GM11168 (cell line): Measurements from ENCODE around the gene DOCK4.

Source experiments
- in situ Hi-C: fragments of 300-500 bp; cut with MboI; formaldehyde crosslinking; loops from one replicate; pipeline ENCODE4 v1.12.0; 2022; ENCODE audit warnings: low sequenced_read_pairs; ENCODE audit not compliant: unreplicated experiment

Gene DOCK4

DNA sequence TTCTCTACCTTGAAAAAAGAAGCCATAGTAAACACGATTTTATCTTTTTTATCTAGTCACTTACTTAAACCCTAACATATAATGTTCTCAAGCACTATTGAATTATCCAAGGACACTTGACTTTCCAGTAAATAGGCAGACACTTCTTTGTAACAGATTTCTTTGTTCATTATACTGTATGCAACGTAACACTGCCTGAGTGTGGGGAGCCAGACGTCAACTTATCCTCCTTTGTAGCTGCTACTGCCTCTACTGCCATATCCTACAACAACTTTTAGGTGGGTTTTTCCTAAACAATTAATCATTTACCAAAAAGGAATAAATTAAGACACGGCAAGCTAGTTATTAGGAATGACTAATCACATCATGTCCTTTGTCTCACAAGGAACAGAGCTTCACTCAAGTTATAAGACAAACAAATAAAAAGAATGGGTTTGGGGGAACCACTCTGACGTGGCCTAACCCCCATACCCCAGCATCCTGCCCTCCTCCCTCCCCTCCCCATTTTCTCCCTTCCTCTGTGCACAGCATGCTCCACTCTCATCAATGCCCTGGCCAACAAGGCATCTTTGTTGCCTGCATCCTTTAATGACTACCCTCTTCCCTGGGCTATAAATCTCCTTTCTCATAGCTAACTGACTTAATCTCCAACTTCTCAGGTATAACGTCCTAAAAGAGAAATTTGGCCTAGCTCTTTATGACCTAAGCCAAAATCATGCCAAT is 43.3 kb downstream of the DOCK4 start:
- in situ Hi-C loops = no loop called here

DNA sequence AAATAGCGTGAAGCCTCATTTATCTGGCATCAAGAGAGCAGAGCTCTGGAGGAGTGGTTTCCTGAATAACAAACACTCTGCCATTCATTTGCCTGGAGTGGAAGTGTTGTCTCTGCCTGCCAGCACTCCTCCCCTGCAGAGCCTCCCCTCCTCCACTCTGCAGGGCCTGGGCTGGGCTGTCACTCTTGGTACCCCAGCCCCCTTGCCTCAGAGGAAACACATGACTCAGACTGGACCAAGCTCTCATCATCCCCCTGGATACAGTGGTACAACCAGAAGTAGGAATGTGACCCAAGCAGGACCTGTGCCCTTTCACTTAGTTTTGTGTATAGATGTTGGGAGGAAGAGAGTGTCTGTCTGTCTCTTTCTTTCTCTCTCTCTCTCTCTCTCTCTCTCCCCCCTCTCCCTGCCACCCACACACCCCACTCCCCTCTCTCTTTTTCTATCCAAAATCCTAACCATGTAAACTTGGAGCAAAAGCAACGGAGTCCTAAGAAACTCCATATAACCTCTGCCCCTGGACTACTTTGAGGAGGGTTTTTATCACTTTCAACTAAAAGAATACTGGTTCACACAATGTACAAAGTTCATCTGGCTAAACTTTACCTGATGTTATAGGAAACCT is 43.9 kb downstream of the DOCK4 start:
- in situ Hi-C loops = no loop called here

DNA sequence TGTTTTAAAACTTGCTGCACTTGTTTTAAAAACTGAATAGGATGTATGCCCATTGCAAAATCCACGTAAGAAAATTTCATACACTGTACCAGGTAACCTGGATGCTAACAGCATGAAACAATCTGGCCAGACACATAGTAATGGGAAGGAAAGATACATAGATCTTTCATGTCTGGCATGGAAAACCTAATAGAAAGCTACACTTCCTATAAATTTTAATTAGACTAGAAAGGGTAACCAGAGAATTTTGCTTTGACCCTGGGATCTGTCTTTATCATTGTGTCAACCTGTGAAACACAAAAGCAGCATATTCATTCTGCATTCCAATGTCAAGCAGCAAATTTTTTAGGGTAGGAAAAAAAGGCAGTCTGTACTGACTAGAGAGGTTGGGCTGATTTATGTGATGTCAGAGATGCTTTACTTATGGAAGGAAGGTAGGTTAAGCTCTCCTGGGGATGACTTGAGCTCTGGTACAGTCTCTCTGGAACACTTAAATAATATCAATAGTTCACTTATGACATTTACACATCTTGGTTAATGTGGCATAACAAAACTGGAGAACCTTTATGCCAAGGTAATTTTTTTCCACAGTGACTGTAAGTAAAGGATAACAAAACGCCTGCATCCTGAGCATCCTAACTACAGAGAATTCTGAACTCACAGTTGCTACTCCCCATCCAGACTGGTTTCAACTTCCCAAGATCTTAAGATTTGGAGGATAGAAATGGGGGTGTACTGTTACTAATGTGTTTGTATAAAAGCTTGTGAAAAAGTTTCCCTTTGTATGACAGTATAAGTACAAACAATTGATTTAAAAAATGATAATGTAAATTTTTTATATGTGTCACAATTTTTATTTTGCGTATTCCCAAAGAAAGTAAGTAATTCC is 44.7 kb downstream of the DOCK4 start:
- in situ Hi-C loops = no loop called here

DNA sequence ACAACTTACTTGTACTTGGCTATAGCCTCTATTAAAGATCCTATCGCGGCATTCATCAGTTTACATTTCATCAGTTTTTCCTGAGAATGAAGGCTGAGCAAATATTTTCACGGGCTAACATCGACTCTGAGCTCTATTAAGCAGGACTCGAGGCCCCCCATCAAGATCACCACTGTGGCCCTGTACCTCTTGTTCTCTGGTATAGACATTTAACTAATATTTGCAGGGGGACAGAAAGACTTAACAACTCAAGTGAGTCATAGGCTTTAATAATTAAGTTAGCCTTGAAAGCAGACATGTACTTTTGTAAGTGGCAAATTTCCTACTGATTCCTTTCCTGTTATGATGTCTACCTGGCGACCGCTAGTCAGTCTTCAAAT is 45.4 kb downstream of the DOCK4 start:
- in situ Hi-C loops = no loop called here

DNA sequence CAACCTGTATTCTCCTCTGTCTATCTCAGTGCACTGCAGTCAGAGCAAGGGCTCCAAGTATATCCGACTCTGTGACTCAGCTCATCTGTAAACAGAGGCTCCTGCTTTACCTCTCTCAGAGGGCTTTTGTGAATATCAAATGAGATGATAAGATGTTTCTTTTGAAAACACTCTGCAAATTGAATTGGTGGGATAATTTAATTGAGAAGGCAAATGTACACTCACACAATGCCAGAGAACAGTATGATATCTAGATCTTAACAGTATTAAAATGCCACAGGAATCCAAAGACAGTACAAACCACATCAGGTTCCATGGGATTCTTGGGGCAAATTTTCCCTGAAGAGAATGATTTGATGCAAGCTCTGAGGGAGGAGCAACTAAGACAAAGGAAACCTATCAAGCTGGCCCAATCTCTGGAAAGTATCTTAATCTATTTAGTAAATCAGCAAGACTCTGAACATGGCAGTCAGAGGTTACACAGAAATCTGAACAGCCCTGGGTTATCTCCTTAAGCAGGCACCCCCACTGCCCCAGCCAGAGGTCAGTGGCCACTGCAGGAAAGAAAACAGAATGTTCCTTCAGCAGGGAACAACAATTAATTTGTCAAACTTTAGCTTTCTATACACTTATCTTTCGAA is 45.9 kb downstream of the DOCK4 start:
- in situ Hi-C loops = no loop called here

DNA sequence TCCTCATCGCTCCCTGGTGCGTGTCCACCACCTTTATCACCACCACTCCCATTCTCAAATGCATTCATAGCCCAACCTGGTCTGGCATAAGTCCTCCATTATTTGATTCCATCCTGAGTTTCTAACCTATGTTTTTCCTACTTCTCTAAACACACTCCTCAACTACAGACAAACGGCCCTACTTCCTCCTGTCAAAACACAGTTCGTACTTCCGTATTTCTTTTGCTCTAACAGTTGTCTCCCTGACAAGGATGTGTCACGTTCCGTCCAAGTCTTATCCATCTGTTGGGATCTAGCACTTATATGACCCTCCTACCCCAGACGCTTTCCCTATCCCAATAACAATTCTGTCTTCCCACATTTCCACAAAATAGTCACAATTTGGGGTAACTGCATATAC is 46.8 kb downstream of the DOCK4 start:
- in situ Hi-C loops = no loop called here

DNA sequence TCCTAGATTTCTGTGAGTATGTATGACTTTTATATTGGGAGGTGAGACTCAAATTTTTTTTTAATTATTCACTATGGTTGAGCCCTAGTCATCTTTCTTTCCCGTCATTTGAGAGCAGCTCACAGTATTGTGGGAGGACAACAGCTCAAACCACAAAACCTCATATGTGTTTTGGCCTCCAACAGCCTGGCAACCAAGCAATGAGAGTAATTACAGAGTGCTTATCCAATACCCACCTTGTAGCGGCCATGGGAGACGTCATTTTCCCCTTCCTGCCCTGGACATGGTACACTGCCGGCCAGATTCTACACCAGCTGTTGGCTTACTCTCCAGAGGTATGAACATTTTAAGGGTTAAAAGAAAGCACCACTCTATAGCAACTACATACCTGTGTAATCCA is 49.1 kb downstream of the DOCK4 start:
- in situ Hi-C loops = no loop called here

DNA sequence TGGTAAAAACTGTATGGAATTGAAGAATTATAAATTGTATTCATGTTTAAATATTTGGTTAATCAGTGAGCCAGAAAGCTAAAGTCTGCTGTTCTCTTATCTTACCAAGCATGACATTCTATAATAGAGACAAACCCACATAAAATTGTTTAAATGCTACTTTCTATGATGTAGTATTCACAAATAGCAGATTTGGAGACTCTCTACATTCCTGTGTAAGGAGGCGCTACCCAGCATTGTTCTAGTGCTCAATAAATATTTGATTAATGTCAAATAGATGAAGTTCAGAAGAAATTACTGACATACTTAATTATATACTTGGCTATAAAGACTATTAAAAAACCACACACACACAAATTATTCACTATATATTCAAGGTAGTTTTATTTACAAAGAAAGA is 49.8 kb downstream of the DOCK4 start:
- in situ Hi-C loops = no loop called here

DNA sequence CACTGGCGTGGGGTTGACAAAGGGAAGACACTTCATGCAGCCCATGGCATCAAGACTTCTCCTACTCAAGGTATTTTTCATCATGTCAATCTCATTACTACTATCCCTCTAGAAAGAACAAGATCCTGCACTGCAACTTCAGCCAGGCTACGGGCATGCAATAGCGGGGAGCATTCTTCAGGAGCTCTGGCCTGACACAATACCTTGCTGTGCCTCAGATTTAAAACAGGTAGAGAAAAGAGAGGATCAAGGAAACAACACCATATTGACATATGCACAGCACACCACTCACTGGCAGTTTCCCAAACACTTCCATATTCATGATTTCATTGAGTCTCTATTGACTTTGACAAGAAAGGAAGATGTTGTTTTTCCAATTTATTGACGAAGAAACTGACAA is 51.5 kb downstream of the DOCK4 start:
- in situ Hi-C loops = no loop called here

DNA sequence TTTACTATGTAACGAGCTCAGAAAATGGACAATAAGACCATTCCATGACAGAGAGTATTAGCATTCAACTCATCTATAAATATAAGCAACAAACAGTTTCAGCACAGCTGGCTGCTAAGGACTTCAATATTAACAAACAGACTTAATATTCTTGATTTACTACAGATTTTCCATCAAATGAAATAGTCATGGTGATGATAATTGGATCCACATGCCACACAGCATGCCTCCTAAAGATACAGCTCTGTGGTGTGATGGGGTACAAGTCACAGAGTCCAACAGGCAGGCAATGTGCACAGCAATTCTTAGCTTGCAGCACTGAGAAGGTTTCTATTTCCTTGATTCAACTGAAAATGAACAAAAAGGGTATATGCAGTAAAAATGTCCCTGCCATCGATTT is 54.0 kb downstream of the DOCK4 start:
- in situ Hi-C loops = no loop called here

DNA sequence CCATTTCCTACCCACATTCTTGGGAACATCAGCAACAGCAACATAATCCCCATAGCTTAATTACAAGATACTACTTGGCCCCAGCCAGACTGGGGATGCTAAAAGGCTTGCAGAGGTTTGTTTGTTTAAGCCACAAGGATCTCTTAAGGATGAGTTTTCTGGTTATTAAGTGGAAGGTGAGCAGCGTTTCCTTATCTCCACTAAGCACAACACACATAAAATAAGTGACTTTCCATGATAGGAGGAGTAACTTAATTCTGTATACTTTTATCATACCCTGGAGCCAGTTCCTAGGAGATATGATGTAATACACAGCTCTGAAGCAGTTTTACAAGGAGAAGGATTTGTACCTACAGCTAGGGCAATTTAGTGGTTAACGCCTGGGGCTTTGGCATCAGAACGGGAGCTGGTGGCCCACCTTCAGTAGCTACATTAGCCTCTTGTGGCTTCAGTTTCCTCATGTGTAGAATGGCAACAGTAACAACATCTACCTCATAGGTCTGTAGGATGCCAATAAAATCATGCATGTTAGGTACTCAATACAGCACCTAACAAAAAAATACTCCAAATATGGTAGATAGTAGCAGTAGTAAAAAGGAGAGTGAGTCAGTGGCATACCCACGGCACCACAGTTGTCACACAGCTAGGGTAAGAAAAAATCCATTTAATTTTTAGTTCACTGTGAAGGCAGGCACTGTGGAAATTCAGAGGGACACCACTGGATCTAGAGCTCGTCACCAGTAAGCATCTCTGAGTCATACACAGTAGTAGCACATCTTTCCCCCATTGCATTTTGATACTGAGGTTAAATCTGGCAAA is 55.2 kb downstream of the DOCK4 start:
- in situ Hi-C loops = no loop called here

DNA sequence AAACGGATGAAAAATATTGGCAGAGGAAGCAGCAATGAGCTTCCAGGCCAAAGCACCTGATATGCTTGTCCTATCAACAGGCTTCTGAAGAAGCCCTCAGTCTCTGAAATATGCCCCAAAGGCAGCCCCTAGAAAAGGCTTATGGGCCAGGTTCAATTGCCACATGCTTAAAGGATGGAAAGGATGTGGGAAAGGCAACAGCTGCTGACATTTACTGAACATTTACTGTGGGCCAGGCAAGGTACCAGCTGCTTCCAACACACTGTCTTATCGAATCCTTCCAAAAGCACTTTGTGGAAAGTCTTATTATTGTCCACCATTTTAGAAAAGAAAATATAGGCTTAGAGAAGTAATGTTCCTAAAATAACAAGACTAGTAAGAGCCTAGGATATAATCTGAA is 56.5 kb downstream of the DOCK4 start:
- in situ Hi-C loops = no loop called here

DNA sequence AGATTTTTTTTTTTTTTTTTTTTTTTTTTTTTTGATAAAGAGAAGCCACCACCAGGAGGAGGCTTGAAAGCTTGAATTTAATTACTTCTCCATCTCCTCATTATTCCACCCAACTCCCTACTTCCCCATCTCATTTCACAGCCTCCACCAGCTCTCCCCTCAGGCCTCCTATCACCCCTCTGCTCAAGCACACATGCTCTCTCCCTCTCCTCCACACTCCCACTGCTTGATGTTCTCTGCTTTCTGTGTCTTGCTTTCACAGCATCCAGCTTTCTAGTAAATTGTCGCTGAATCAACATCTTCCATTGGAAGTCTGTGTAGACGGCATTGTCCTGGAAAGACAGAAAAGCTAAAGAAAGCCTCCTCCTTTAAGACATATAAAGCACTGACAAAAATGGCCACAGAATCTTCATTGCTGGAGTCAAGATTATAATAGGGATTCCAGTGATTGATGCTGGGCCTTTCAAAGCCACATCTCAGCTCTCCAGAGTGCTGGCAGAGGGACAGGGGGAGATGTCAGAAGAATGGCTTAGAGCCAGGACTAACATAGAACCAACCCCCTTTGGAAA is 58.3 kb downstream of the DOCK4 start:
- in situ Hi-C loops = no loop called here

DNA sequence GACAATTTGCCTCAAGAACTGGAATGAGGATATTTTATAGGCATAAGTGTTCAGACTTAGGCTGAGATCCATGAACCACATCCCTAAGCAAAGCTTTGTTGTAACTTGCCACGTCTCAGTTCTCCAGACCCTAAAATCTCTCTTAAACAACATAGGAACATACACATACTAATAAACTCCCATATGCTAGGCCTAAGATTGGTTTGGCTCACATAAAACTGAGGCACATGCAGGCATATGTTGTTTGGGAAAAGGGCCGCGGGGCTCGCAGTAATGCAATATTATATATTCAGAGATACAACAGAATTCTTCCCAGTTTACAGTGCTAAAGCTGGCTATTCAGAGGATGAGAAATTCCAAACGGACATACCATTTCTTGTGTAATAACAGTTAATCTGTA is 61.0 kb downstream of the DOCK4 start:
- in situ Hi-C loops = no loop called here

DNA sequence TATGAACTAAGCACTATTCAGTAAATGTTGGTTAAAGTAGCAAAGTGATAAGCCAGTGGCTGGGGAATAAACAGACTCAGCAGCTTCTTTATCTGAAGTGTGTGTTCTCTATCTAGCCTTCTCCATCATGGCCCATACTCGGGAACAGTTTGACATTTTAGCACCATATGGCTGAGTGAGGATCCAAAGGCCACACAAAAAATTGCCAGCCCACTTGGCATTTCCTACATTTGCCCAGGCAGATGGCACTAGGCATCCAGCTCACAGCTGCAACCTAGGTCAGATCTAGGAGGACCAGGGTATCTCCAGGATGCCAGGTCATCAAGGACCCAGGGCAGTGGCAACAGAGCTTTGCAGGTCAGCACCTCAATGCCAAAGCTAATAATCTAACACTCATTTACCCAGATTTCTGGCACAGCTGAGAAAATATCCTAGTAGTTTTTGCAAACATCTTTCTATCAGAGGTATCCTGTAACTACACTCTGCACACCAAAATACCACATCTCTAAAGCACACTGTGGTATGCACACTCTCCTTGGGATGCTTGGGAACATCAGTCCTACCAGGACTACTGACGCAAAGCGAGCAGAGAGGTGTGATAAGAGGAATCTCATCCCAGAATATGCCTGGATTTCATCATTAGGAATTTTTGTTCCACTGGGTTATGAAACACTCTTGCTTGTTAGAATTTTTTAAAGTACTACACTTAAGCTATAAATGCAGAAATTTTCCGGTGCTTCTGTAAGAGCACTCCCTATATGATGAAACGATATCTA is 61.7 kb downstream of the DOCK4 start:
- in situ Hi-C loops = no loop called here

DNA sequence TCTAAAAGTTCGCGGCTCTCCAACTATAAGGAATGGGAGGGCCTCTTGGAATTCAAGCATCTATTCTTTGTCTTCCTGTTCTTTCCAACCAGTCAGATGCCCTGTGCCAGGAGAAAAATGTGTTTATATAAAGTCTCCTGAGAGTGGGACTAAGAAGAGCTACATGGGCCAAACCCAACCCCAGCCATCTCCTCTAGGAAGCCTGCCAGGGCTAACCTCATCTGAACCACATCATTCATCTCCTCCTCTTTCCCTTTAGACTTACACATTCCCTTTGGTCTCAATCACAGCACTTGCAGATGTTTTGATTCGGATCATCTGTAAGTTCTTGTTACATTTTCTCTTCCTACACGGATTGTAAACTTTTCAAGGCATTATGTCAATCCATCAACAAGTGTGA is 62.6 kb downstream of the DOCK4 start:
- in situ Hi-C loops = no loop called here

DNA sequence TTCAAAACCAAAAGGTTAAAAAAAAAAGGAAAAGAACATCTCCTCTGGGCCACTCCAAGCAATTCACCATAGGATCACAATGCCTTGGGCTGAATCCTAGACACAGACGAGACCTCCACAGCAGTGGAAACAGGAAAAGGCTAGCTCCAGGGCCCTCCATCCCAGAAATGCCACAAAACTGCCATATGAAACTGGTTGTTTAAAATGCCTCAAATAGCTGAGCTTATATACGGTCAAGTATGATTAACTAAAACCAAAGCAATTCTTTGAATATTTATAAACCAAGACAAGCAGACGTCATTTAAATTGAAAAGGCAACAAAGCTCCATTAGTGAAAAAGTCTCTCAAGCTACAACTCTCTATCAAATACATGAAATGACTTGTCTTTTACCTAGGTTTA is 63.1 kb downstream of the DOCK4 start:
- in situ Hi-C loops = no loop called here

DNA sequence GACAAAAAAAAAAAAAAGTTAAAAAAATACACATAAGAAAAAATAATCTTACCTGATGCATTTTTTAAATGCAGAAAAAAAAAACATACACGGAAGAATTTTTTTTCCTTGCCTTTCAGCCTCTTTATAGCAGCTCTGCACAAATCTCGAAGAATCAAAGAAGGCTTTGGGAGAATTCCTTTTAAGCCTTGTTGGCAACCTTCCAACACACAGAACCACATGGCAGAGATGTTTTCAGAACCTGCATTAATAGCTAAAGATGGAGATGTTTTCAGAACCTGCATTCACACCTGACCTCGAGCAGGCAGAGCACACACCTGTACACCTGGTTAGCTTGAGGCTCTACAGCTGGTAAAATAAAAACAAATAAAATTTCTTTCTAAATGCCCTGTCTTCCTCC is 65.6 kb downstream of the DOCK4 start:
- in situ Hi-C loops = no loop called here

DNA sequence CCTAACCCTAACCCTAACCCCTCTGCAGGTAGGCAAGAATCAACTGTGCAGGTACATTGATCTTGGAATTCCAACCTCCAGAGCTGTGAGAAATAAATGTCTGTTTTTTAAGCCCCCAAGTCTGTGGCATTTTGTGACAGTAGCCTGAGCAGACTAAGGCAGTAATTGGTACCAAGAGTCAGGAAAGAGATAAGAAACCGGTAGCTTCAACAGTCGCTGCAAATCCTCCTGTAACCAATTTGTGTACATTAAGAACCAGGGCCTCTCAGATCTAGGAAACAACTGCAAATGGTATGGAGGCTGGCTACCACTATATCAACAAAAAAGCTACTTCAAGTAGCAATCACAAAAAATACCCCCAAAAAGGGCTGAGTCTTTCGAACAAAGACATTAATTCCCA is 67.3 kb downstream of the DOCK4 start:
- in situ Hi-C loops = no loop called here
